Measurements from ENCODE around the gene RGS10.

- TF ChIP-seq, protein P1, sequence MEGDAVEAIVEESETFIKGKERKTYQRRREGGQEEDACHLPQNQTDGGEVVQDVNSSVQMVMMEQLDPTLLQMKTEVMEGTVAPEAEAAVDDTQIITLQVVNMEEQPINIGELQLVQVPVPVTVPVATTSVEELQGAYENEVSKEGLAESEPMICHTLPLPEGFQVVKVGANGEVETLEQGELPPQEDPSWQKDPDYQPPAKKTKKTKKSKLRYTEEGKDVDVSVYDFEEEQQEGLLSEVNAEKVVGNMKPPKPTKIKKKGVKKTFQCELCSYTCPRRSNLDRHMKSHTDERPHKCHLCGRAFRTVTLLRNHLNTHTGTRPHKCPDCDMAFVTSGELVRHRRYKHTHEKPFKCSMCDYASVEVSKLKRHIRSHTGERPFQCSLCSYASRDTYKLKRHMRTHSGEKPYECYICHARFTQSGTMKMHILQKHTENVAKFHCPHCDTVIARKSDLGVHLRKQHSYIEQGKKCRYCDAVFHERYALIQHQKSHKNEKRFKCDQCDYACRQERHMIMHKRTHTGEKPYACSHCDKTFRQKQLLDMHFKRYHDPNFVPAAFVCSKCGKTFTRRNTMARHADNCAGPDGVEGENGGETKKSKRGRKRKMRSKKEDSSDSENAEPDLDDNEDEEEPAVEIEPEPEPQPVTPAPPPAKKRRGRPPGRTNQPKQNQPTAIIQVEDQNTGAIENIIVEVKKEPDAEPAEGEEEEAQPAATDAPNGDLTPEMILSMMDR (IDR thresholded peaks at IDR 0.05 in 4 of 5, conservative IDR thresholded peaks at IDR 0.05 in 1 of 5): no peak
- no peak for TF ChIP-seq POLR2A (IDR thresholded peaks at IDR 0.05)
Measured at GRCh38 chr10:119567978-119568377, 25.5 kb upstream of the RGS10 start.
